HUES6 (cell line): ENCODE measurements around the gene IQSEC3.
A peak's percentile ranks its signal among the peaks of the same experiment; 100 is the strongest.

Source experiments
- H3K27ac ChIP-seq: 2 replicates; pipeline ENCODE4 v1.7.0; 2013; ENCODE audit warnings: low read depth, mild to moderate bottlenecking, low read length, inconsistent platforms
- H3K27me3 ChIP-seq: 2 replicates; pipeline ENCODE4 v1.6.1; 2013; ENCODE audit warnings: low read length; ENCODE audit not compliant: control insufficient read depth, insufficient read depth
- H3K36me3 ChIP-seq: 2 replicates; pipeline ENCODE4 v1.6.1; 2013; ENCODE audit warnings: low read length; ENCODE audit not compliant: control insufficient read depth, insufficient read depth
- H3K4me1 ChIP-seq: 2 replicates; pipeline ENCODE4 v1.6.1; 2013; ENCODE audit warnings: low read length; ENCODE audit not compliant: control insufficient read depth, insufficient read depth
- H3K4me3 ChIP-seq: 2 replicates; pipeline ENCODE4 v1.5.1; 2013; ENCODE audit warnings: low read depth, low read length
- H3K9ac ChIP-seq: one replicate; pipeline ENCODE4 v1.6.1; 2013; ENCODE audit warnings: mild to moderate bottlenecking, low read length
- H3K9me3 ChIP-seq: 2 replicates; pipeline ENCODE4 v1.6.1; 2013; ENCODE audit warnings: low read depth, low read length; ENCODE audit not compliant: control insufficient read depth, insufficient read depth

Gene IQSEC3

DNA sequence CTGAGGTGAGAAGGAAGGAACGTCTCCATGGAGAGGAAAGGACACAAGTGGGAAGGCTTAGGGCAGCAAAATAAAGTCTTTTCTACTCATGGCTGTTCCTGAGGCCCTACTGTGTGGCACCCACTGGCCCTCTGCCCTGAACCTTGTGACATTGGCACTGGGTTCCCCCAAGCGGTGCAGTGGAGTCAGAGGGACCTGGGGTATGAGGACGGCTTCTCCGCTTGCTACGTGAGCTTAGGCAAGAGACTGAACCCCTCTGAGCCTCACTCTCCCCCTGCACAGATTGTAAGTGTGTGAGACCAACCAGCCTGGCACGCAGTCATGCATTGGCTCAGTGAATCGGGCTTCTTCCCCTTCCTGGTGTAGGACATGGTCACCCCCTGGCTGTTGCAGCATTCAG lies 127.7 kb downstream of the IQSEC3 start:
- no peak overlapping the region for H3K4me3 ChIP-seq
- H3K27ac ChIP-seq: no peak overlapping the region
- H3K4me1 ChIP-seq: peaks cover 4% of the 10 kb centered on the region; the same call in 1 of the 2 replicates
- peaks cover 62% of the 10 kb centered on the region for H3K27me3 ChIP-seq
- no peak overlapping the region for H3K9ac ChIP-seq
- H3K9me3 ChIP-seq: no peaks in the 10 kb centered on the region
- H3K36me3 ChIP-seq: no peaks in the 10 kb centered on the region

DNA sequence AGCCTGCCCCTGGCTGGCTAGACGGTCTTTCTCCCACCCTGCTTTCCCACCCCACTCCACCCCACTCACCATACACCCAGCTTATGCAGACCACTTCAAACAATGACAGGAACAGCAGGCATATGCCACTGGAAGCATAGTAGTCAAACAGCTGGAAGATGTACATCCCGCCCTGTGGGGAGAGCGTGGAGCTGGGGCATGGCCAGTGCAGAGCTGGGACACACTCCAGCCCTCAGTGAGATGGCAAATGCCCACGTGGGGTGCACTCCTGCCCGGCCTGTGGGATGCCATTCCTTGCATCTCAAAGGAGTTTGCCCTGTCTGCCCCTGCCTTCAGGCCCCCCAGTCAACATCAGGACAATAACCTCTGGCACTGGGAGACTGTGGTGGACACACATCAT lies 128.6 kb downstream of the IQSEC3 start:
- no peak overlapping the region for H3K4me3 ChIP-seq
- H3K27me3 ChIP-seq: peaks cover 60% of the 10 kb centered on the region
- H3K9me3 ChIP-seq: no peaks in the 10 kb centered on the region
- peaks cover 7% of the 10 kb centered on the region; the same call in 1 of the 2 replicates for H3K4me1 ChIP-seq
- H3K36me3 ChIP-seq: no peaks in the 10 kb centered on the region
- no peak overlapping the region for H3K27ac ChIP-seq
- H3K9ac ChIP-seq: no peak overlapping the region

DNA sequence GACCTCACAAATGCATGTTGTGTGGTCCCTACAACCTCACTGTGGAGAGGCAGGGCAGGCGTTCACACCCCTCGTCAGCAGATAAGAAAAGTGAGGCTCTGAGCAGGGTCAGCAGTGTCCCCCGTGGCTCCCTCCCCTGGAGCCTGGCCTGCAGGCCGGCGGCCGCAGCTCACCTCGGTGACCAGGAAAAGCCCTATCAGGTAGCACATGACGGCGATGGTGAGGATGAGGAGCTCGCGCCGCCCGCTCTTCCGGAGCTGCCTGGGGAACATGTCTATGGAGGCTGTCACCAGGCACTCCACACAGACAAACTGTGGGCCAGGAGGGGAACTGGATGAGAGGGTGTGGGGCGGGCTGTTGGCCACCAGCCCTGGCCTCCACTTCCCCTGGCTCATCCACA lies 129.4 kb downstream of the IQSEC3 start:
- Histone ChIP-seq H3K36me3 (no peaks in the 10 kb centered on the region), H3K9me3 (no peaks in the 10 kb centered on the region), H3K4me1 (peaks cover 7% of the 10 kb centered on the region; the same call in 1 of the 2 replicates), H3K9ac (no peak overlapping the region), H3K27me3 (peaks cover 59% of the 10 kb centered on the region), H3K27ac (no peak overlapping the region), H3K4me3 (no peak overlapping the region)

DNA sequence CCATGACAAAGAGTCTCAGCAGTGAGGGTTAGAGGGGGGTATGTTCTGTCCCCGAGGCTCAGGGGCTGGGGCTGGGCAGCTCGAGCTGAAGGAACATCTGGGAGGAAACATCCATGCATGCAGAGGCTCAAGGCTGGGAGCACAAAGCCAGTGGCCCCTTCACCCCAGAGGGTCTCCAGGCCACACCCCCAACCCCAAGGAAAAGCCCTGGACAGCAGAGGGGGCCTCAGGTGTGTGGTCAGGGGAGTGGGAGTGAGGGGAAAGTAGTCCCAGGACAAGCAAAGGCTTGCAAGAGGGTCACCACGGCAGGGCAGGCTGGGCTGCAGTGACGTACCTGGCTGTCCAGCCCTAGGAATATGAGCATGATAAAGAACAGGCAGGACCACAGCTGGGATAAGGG lies 129.9 kb downstream of the IQSEC3 start:
- no peak overlapping the region for H3K9ac ChIP-seq
- H3K27me3 ChIP-seq: peaks cover 60% of the 10 kb centered on the region
- no peak overlapping the region for H3K4me3 ChIP-seq
- no peaks in the 10 kb centered on the region for H3K9me3 ChIP-seq
- H3K27ac ChIP-seq: no peak overlapping the region
- H3K4me1 ChIP-seq: peaks cover 7% of the 10 kb centered on the region; the same call in 1 of the 2 replicates
- H3K36me3 ChIP-seq: no peaks in the 10 kb centered on the region

DNA sequence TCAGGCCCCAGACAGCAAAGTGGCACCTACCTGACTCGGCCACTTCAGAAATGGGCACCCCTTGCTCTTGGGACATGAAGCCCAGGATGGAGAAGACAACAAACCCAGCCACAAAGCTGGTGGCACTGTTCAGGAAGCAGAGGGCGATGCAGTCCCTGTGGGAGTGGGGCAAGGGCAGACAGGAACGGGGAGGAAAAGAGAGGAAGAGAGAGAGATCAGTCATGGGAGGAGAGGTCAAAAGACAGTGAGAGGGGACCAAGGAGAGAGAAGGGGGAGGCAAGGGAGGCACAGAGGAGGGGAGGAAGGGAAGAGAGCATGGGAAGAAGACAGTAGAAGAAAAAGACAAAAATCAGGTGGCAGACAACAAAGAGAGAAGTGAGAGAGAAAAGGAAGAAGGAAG lies 130.8 kb downstream of the IQSEC3 start:
- Histone ChIP-seq H3K27ac (no peak overlapping the region), H3K27me3 (peaks cover 65% of the 10 kb centered on the region), H3K4me3 (no peak overlapping the region), H3K9ac (no peak overlapping the region), H3K9me3 (no peaks in the 10 kb centered on the region), H3K4me1 (peaks cover 12% of the 10 kb centered on the region), H3K36me3 (no peaks in the 10 kb centered on the region)

DNA sequence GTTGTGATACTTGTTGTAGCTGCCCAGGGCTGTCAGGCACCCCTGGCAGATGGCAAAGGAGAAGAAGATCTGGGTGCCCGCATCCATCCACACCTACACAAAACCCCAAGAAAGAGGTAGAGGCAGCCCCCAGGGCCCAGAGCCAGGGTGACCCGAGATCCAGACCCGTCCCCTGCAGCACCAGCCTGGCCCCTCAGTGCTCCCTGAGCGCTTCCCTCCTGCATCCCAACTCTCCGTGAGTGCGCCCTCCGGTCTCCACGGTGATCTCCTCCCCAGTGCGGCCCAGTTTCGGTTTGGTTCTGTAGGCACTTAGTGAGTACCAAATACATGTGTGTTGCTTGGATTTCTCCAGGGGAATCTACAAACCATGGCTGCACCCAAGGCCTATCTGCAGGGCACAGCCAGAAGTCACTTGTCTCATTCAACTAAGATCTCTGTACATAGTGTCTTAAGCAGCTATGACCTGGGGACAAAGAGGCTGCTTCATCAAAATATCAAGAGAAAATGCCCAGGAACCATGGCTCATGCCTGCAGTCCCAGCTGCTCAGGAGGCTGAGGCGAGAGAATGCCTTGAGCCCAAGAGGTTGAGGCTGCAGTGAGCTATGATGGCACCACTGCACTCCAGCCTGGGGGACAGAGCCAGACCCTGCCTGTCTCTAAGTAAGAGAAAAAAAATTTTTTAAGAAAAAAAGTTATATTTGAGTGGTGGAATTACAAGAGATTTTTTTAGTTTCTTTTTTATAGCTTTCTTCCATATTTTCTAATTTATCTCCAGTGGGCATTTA lies 131.5 kb downstream of the IQSEC3 start:
- Histone ChIP-seq H3K9ac (no peak overlapping the region), H3K4me3 (no peak overlapping the region), H3K27ac (no peak overlapping the region), H3K9me3 (no peaks in the 10 kb centered on the region), H3K27me3 (peaks cover 65% of the 10 kb centered on the region), H3K36me3 (no peaks in the 10 kb centered on the region), H3K4me1 (peaks cover 14% of the 10 kb centered on the region)

DNA sequence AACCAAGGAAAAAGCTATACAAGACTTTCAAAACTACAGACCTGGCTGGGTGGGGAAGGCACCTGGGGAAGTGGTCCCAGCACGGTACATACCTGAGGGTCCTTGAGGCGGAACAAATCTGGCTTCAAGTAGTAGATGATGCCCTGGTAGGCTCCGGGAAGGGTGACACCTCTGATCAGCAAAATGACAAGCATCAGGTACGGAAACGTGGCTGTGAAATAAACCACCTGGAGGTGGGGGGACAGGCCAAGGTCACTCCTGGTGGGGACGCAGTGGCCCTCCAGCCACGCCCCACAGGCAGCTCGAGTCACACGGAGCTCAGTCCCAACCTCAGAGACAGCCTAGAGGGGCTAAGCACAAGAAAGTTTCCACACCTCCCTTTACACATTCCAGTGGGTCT lies 132.1 kb downstream of the IQSEC3 start:
- H3K27me3 ChIP-seq: peaks cover 67% of the 10 kb centered on the region
- no peak overlapping the region for H3K4me3 ChIP-seq
- H3K36me3 ChIP-seq: no peaks in the 10 kb centered on the region
- peaks cover 14% of the 10 kb centered on the region for H3K4me1 ChIP-seq
- no peaks in the 10 kb centered on the region for H3K9me3 ChIP-seq
- no peak overlapping the region for H3K27ac ChIP-seq
- H3K9ac ChIP-seq: no peak overlapping the region

DNA sequence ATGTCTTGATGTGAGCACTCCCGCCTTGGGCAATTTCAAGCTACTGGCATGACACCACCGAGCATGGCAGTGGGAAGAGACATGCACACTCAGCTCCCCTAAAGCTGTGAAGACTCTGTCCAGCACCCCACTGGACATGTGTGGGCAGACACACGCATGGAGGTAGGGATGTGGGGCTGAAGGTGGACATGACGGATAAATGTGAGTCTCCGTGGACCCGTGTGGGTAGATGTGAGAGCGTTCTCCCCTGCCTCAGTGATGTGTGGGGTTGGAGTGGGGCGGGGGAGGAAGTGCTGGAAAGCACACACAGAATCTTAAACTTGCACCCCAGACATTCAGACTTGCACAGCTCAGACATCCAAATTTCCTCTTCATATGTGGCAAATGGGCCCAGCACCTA lies 134.8 kb downstream of the IQSEC3 start:
- Histone ChIP-seq H3K27me3 (peaks cover 76% of the 10 kb centered on the region), H3K9me3 (no peaks in the 10 kb centered on the region), H3K27ac (no peak overlapping the region), H3K36me3 (no peaks in the 10 kb centered on the region), H3K9ac (no peak overlapping the region), H3K4me1 (peaks cover 18% of the 10 kb centered on the region), H3K4me3 (no peak overlapping the region)

DNA sequence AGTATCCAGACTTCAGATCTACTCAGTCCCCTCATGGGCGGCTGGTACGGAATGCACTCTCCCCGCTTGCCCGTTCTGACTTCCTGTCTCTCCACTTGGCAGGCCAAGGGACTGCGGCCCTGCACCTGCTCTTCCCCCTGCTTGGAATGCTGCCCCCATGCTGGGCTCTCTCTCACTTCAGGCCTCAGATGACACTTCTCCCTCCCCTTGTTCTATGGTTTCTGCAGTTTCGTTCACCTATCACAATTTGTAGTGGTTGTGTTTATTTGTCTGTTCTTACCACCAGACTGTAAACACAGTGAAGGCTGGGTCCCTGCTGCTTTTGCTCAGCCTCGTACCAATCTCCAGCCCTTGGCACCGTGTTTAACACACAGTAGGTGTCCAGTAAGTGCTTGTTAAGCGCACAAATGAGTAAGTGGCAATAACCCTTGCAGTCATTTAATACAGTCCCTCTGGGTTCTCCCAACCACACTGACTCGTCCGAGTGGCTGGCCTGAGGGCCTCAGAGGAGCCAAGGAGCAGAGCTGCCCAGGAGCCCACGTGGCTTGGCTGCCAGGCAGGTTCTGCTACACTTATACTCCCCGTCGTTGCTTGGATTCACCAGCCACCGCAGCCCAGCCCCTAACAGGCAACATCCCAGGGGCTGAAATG lies 135.6 kb downstream of the IQSEC3 start:
- H3K27ac ChIP-seq: no peak overlapping the region
- H3K36me3 ChIP-seq: no peaks in the 10 kb centered on the region
- no peak overlapping the region for H3K9ac ChIP-seq
- H3K4me1 ChIP-seq: peaks cover 18% of the 10 kb centered on the region
- H3K9me3 ChIP-seq: no peaks in the 10 kb centered on the region
- H3K27me3 ChIP-seq: peaks cover 84% of the 10 kb centered on the region
- H3K4me3 ChIP-seq: 0 out of 2 replicates have a peak overlapping the region, but pooled peaks have one; percentile 2

DNA sequence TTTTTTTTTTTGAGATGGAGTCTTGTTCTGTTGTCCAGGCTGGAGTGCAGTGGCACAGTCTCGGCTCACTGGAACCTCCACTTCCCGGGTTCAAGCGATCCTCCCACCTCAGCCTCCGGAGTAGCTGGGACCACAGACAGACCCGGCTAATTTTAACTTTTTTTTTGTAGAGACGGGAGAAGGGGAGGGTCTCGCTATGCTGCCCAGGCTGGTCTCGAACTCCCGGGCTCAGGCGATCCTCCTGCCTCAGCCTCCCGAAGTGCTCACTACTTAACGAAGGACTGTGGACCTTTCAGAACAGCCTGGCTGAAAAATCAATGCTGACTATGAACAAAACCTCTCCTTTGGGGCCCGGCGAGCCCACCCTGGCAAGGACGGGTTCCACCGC lies 136.5 kb downstream of the IQSEC3 start:
- peaks cover 93% of the 10 kb centered on the region for H3K27me3 ChIP-seq
- no peak overlapping the region for H3K9ac ChIP-seq

DNA sequence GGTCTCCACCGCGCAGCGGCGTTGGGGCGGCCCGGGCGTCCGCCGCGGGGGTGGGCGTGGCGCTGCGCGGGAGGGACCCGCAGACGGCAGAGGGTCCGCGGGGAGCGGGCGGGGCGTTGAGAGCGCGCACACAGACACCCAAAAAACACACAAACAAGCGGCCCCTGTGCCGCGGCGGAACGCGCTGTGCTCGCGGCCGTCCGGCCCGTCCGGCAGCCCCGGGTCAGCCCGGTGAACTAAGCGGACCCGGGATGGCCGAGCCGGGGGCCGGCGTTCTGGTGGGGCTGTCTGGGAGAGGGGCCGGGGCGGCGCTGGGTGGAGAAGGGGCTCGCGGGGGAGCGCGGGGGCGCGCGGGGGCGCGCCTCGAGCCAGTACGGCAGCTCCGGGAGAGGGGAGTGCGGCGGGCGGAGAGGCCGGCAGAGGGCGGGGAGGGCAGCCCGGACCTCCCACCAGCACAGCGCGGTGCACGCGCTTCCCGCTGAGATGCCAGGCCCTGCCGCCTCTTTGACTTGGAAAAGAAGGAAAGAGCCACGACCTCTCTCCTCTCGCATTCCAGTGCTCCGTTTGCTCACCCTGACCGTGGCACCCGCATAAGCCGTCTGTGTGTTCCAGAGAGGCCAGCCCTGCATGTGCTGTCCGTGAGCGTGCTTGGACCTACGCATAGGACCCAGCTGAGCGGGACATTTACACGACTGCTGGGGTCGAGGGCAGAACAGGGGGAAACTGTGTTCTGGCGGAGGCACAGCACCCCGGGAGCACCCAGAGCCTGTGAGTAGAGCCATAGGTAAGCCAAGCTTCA lies 137.1 kb downstream of the IQSEC3 start:
- peak overlapping the region; percentile 12 for H3K9ac ChIP-seq
- H3K27ac ChIP-seq: no peak overlapping the region
- H3K4me1 ChIP-seq: peaks cover 18% of the 10 kb centered on the region
- H3K27me3 ChIP-seq: peaks cover 97% of the 10 kb centered on the region
- no peaks in the 10 kb centered on the region for H3K36me3 ChIP-seq
- H3K9me3 ChIP-seq: no peaks in the 10 kb centered on the region
- H3K4me3 ChIP-seq: peak overlapping the region; percentile 71

More for the DNA sequence above, 136.5 kb downstream of the IQSEC3 start:
- Histone ChIP-seq H3K36me3 (no peaks in the 10 kb centered on the region), H3K9me3 (no peaks in the 10 kb centered on the region), H3K27ac (no peak overlapping the region), H3K4me3 (peak overlapping the region; percentile 71), H3K4me1 (peaks cover 18% of the 10 kb centered on the region)
